GM21737 (cell line): Measurements from ENCODE around the gene TTBK2.
"Not testable (repeated sequence)": the region's sequence is repeated elsewhere in the genome, so short reads cannot be mapped to it uniquely, and the experiment has no call there.

Experiments used
- ATAC-seq: cut with Tn5 transposase; IDR thresholded peaks from one replicate; pipeline ENCODE4 v1.9.1; 2021; ENCODE audit warnings: mild to moderate bottlenecking, moderate library complexity; ENCODE audit not compliant: unreplicated experiment

The TTBK2 gene

DNA sequence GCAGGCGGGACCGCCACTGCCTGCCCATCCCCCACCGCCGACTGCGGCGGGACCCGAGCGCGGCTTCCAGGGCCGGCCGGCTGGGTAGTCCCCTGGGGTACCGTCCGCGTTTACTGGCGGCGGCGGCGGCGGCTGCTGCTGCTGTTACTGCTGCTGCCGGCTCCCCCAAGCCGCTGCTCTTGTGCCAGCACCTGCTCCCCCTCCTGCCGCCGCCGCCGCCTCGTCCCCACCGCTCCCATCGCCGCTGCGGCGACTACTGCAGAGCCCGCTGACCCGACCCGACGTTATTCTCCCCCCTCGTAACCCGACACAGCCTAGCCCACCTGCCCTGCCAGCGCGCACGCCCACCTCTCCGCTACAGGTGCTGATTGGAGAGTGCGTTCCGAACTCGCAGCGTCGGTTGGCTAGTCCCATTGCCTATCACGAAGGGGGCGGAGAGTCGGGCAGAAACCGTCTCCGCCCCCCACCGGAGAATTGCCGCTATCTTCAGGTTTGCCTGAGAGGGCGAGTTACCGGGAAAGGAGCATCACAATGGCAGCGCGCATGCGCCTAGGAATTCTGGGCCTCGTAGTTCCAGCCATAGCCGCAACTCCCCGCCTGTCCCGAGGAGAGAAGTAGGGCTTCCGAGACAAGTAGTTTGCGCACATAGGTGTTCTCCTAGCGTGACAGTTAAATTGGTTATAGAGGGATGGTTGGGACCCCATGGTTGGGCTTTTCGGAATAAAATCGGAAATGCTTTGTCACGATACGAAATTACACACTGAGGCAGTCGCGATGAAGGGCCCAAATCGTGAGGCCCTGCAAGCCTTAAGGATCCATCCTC is at the start of gene TTBK2:
Gene TTBK2, minus strand, starts transcription at position 260 of the 823 bp plus-strand sequence. CDS start 42,161 bp downstream, outside the sequence.
- ATAC-seq: peak; percentile 94

DNA sequence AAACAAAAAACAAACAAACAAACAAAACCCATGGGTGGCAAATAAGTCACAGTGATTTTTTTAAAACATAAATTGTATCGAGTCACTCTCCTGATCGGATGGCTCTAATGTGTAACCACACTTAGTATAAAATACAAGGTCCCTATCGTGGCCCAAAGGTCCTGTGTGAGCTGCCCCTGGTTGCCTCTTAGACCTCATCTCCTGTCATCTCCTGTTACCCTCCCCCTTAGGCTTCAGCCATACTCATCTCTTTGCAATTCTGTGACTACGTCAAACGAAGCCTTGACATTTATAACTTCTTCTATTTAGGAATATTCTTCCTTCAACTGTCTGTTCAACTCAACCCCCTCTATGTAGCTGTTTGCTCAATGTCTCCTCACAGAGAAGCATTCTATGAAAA is 43.9 kb upstream of the TTBK2 start:
- no peak for ATAC-seq

GRCh38 chr15:42955518-42955917 is 34.9 kb upstream of the TTBK2 start:
- no peak for ATAC-seq

DNA sequence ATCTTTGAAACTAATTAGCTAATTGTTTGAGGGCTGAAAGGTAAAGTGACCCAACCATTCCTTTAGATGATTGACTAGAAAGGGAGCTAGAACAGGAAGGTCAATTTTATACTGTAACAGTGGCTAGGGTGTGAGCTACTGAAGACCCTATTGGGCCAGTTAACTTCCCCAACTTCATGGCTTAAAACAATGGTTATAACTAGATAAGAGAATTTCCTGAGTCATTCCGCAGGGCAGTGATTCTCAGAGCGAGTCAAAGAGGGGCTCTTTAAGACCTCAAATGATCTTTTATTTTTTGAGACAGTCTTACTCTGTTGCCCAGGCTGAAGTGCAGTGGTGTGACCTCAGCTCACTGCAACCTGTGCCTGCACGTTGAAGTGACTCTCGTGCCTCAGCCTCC is 33.7 kb upstream of the TTBK2 start:
- no peak for ATAC-seq

GRCh38 chr15:42948898-42949297 is 28.3 kb upstream of the TTBK2 start:
- not testable (repeated sequence) for ATAC-seq

DNA sequence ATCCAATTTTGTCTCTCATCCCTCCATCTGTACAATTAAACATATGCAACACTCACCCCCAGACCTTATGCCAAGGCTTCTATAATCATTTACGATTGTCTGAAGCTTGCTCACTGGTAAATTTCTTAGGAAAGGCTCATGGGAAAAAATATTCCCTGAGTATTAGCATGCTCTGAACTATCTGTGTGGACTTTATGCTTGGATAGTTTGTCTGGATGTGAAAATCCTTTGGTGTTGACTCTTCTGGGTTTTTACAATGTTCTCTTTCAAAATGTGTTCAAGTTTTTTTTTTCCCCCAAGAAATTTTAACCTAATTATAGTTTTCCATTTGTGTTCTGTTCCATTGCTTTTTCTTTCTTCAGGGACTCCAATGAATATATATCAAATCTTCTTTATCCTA is 19.9 kb upstream of the TTBK2 start:
- ATAC-seq: no peak

DNA sequence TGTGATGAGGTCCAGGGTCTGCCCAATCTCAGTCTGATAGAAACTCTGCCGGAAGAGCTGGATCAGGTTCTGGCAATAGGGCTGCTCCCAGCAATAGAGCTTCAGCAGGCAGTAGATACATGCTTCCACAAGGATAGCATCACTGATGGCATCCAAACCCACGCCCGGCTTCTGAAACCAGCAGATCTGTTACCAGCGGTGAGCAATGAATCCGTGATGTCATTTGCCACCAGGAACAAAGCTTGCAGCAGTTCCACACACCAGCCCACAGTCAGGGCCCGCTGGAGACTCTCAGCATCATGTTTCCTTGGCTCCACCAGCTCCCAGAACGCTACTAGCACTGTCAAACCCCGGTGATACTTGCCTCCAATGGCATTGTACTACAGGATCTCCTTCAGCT is 19.3 kb upstream of the TTBK2 start:
- ATAC-seq: no peak

DNA sequence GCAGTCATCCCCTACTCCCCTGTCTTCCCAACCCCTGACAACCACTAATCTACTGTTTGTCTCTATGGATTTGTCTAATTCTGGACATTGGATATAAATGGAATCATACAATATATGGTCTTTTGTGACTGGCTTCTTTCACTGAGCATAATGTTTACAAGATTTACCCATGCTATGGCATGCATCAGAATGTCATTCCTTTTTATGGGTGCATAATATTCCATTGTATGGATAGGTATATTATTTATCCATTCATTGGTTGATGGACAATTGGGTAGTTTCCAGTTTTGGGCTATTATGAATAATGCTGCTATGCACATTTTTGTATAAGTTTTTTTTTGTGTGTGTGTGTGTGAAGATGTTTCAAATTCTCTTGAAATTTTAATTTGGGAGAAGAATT is 16.6 kb upstream of the TTBK2 start:
- no peak for ATAC-seq

- ATAC-seq: no peak
These were observed 13.5 kb upstream of the TTBK2 start for GRCh38 chr15:42933886-42934667.

- no peak for ATAC-seq
These were observed 12.4 kb upstream of the TTBK2 start for GRCh38 chr15:42932833-42933515.

GRCh38 chr15:42931702-42932486 is 11.3 kb upstream of the TTBK2 start:
- ATAC-seq: no peak

DNA sequence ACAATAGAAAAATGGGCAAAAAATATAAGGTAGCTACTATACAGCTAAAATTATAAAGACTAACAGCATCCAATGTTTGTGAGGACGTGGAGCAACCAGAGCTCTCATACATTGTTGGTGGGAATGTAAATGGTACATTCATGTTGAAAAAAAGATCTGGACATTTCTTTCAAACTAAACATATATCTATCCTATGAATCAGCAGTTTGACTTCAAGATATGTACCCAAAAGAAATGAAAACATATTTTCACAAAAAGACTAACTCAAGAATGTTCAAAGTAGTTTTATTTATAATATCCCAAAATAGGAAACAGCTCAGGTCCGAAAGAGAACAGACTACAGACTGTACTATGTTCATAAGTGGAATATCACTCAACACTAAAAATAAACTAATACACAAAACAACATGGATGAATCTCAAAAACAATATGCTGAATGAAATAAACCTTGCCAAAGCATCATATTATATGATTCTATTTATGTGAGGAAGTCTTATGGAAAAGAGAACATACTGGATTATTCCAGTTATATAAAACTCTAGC is 8.8 kb upstream of the TTBK2 start:
- no peak for ATAC-seq

DNA sequence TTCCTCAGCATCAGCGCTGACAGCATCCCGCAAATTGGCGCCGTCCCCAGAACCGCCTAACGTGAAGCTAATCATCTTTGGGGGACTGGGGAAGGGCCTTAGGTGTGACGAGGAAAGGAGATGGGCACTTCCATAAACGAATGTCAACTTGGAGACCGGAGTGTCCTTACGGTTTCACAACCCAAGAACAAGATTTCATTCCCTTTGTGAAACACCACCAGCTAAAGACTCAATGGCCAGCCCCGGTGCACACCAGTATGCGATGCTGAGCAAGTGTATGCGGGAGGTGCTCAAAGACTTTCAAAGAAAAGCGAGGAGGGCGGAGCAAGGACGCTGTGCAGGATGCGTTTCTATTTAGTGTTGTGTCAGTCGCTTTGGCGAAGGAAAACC is 759 bp upstream of the TTBK2 start:
- peak; percentile 5 for ATAC-seq

- ATAC-seq: no peak
These were observed 619 bp downstream of the TTBK2 start for GRCh38 chr15:42919799-42920518.

GRCh38 chr15:42919308-42919707 is 1.3 kb downstream of the TTBK2 start:
- no peak for ATAC-seq

DNA sequence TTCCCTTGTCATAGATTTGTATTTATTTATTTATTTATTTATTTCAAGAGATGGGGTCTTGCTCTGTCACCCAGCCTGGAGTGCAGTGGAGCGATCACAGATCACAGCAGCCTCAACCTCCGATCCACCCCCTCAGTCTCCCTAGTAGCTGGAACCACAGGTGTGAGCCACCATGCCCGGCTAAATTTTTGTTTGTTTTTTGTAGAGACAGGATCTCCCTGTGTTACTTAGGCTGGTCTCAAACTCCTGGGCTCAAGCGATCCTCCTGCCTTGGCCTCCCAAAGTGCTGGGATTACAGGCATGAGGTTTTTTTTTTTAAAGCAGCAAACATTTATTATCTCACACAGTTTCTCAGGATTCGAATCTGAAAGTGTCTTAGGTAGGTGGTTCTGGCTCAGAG is 2.5 kb downstream of the TTBK2 start:
- no peak for ATAC-seq

DNA sequence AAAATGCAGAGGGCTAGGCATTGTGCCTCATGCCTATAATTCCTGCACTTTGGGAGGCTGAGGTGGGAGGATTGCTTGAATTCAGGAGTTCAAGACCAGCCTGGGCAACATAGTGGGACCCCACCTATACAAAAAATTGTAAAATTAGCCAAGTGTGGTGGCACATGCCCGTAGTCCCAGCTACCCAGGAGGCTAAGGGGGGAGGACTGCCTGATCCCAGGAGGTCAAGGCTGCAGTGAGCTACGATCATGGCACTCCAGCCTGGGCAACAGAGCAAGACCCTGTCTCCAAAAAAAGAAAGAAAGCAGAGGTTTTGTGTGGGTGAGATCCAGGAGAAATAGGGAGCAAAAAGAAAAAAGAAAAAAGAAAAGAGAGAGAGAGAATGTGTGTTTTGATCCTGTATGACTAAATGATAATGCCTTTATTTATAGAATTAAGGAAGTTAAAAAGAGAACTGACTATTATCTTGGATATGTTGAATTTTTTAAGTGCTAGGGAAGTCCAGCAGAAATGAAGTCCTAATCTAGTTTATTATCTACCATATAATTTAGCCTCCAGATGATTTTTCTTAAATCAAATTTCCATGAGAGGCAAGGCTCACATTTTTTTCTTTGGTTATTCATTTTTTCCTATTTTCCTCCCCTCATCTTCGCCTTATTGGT is 4.8 kb downstream of the TTBK2 start:
- no peak for ATAC-seq

- ATAC-seq: no peak
These were observed 5.7 kb downstream of the TTBK2 start for GRCh38 chr15:42914728-42915497.
